Trophoblast cell (in vitro differentiated cells and primary cell): Measurements from ENCODE around the gene RAB34.

ENCODE experiments used
- DNase-seq, 2 donors: peaks; one replicate each; pipeline ENCODE4 v3.0.0-alpha.2; 2016
- H2AFZ ChIP-seq: 2 replicates; pipeline ENCODE4 v1.6.1; 2013; ENCODE audit warnings: low read length, moderate library complexity, mild to moderate bottlenecking; ENCODE audit not compliant: insufficient read depth, poor library complexity
- H2AK5ac ChIP-seq: 2 replicates; pipeline ENCODE4 v1.6.1; 2013; ENCODE audit warnings: mild to moderate bottlenecking, low read length
- H2BK120ac ChIP-seq: 2 replicates; pipeline ENCODE4 v1.6.1; 2013; ENCODE audit warnings: low read length, mild to moderate bottlenecking, moderate library complexity; ENCODE audit not compliant: insufficient read depth, poor library complexity
- H2BK12ac ChIP-seq: 2 replicates; pipeline ENCODE4 v1.6.1; 2013; ENCODE audit warnings: mild to moderate bottlenecking, low read length, moderate library complexity
- H2BK5ac ChIP-seq: 2 replicates; pipeline ENCODE4 v1.6.1; 2013; ENCODE audit warnings: low read length, low read depth, moderate library complexity, mild to moderate bottlenecking; ENCODE audit not compliant: poor library complexity
- H3K14ac ChIP-seq: 2 replicates; pipeline ENCODE4 v1.6.1; 2013; ENCODE audit warnings: mild to moderate bottlenecking, low read length
- H3K18ac ChIP-seq: 2 replicates; pipeline ENCODE4 v1.6.1; 2013; ENCODE audit warnings: mild to moderate bottlenecking, low read length
- H3K23ac ChIP-seq: 2 replicates; pipeline ENCODE4 v1.6.1; 2013; ENCODE audit warnings: low read length
- H3K27ac ChIP-seq: 2 replicates; pipeline ENCODE4 v1.5.1; 2013; ENCODE audit warnings: low read depth, mild to moderate bottlenecking, inconsistent platforms, low read length, moderate library complexity
- H3K27me3 ChIP-seq: 2 replicates; pipeline ENCODE4 v1.6.1; 2013; ENCODE audit warnings: inconsistent platforms, mild to moderate bottlenecking, low read length, moderate library complexity; ENCODE audit not compliant: insufficient read depth
- H3K36me3 ChIP-seq, 2 experiments: 1 replicate in 1 of 2; 2 replicates in 1 of 2; pipeline ENCODE4 v1.6.1; 2013; ENCODE audit warnings: low read length in 2 of 2, mild to moderate bottlenecking in 2 of 2, moderate library complexity in 1 of 2; ENCODE audit not compliant: insufficient read depth in 2 of 2, control insufficient read depth in 1 of 2
- H3K4ac ChIP-seq: 2 replicates; pipeline ENCODE4 v1.6.1; 2013; ENCODE audit warnings: low read depth, mild to moderate bottlenecking, low read length, moderate library complexity
- H3K4me1 ChIP-seq, 2 experiments: 1 replicate in 1 of 2; 2 replicates in 1 of 2; pipeline ENCODE4 v1.6.1; 2013; ENCODE audit warnings: low read length in 2 of 2, mild to moderate bottlenecking in 2 of 2, moderate library complexity in 1 of 2; ENCODE audit not compliant: insufficient read depth in 2 of 2, control insufficient read depth in 1 of 2
- H3K4me2 ChIP-seq: 2 replicates; pipeline ENCODE4 v1.6.1; 2013; ENCODE audit warnings: inconsistent platforms, mild to moderate bottlenecking, low read length, moderate library complexity
- H3K4me3 ChIP-seq: 2 replicates; pipeline ENCODE4 v1.5.1; 2013; ENCODE audit warnings: mild to moderate bottlenecking, low read depth, low read length, inconsistent platforms
- H3K79me1 ChIP-seq: one replicate; pipeline ENCODE4 v1.6.1; 2013; ENCODE audit warnings: low read length
- H3K79me2 ChIP-seq: 2 replicates; pipeline ENCODE4 v1.6.1; 2013; ENCODE audit warnings: low read length, mild to moderate bottlenecking; ENCODE audit not compliant: control insufficient read depth, insufficient read depth, poor library complexity
- H3K9ac ChIP-seq: 2 replicates; pipeline ENCODE4 v1.6.1; 2013; ENCODE audit warnings: mild to moderate bottlenecking, low read length
- H3K9me3 ChIP-seq: 2 replicates; pipeline ENCODE4 v1.6.1; 2013; ENCODE audit warnings: low read depth, mild to moderate bottlenecking, control low read depth, inconsistent platforms, low read length; ENCODE audit not compliant: insufficient read depth
- H4K12ac ChIP-seq: 2 replicates; pipeline ENCODE4 v1.6.1; 2013; ENCODE audit warnings: low read depth, mild to moderate bottlenecking, low read length, moderate library complexity
- H4K8ac ChIP-seq: 2 replicates; pipeline ENCODE4 v1.6.1; 2013; ENCODE audit warnings: low read depth, mild to moderate bottlenecking, low read length, moderate library complexity
- H4K91ac ChIP-seq: one replicate; pipeline ENCODE4 v1.6.1; 2013; ENCODE audit warnings: low read depth, mild to moderate bottlenecking, low read length, moderate library complexity
- WGBS: extraction: QIAGEN DNeasy Blood & Tissue Kit; methylation state at CpG from one replicate; pipeline ENCODE4 v1.1.7; 2013; ENCODE audit warnings: missing lambda C conversion rate; ENCODE audit not compliant: insufficient read length, insufficient coverage; ENCODE audit errors: extremely low coverage; 5-methylcytosine and 5-hydroxymethylcytosine counted together

The RAB34 gene

GRCh38 chr17:28693869-28694268, 23.8 kb downstream of the RAB34 start:
- Histone ChIP-seq H3K4ac (no peak overlapping the region), H4K12ac (no peak overlapping the region), H4K8ac (no peak overlapping the region), H3K14ac (no peak overlapping the region), H3K4me2 (no peak overlapping the region), H4K91ac (no peak overlapping the region), H3K4me1 (no peaks in the 10 kb centered on the region), H2BK5ac (no peak overlapping the region), H2AK5ac (no peak overlapping the region), H3K23ac (no peak overlapping the region), H3K9me3 (peaks cover 4% of the 10 kb centered on the region), H3K18ac (no peak overlapping the region), H3K27ac (no peak overlapping the region), H3K36me3 (peaks cover 75 to 89% of the 10 kb centered on the region in 2 experiments), H3K9ac (no peak overlapping the region), H3K27me3 (no peaks in the 10 kb centered on the region), H2BK120ac (no peak overlapping the region), H3K79me1 (no peaks in the 10 kb centered on the region), H3K79me2 (no peaks in the 10 kb centered on the region), H2AFZ (no peak overlapping the region), H2BK12ac (no peak overlapping the region), H3K4me3 (no peak overlapping the region)
- no peak for DNase-seq
- WGBS, result no CpG with 5 or more reads among the region's 1 CpG

GRCh38 chr17:28689011-28689410, 28.7 kb downstream of the RAB34 start:
- WGBS, result no CpG with 5 or more reads among the region's 3 CpGs
- Histone ChIP-seq H3K79me2 (no peaks in the 10 kb centered on the region), H3K27me3 (no peaks in the 10 kb centered on the region)

GRCh38 chr17:28688481-28688880, 29.2 kb downstream of the RAB34 start:
- H2BK5ac ChIP-seq, result no peak overlapping the region
- no peak overlapping the region for H3K9ac ChIP-seq
- H3K18ac ChIP-seq, result no peak overlapping the region
- peaks cover 67 to 83% of the 10 kb centered on the region in 2 experiments for H3K36me3 ChIP-seq
- no peaks in the 10 kb centered on the region for H3K27me3 ChIP-seq
- no peak overlapping the region for H3K23ac ChIP-seq
- H3K79me2 ChIP-seq, result no peaks in the 10 kb centered on the region
- no peak overlapping the region for H2BK12ac ChIP-seq
- H3K4me1 ChIP-seq, result no peaks in the 10 kb centered on the region
- no peak for DNase-seq
- H3K9me3 ChIP-seq, result peaks cover 4% of the 10 kb centered on the region
- H3K4me3 ChIP-seq, result no peak overlapping the region
- WGBS, result 100% methylated on average over 1 of the region's 4 CpGs
- no peak overlapping the region for H4K91ac ChIP-seq
- no peak overlapping the region for H2AK5ac ChIP-seq
- H3K27ac ChIP-seq, result no peak overlapping the region
- no peak overlapping the region for H4K12ac ChIP-seq
- no peak overlapping the region for H3K14ac ChIP-seq
- H2BK120ac ChIP-seq, result no peak overlapping the region
- no peak overlapping the region for H3K4ac ChIP-seq
- H3K4me2 ChIP-seq, result no peak overlapping the region
- no peak overlapping the region for H2AFZ ChIP-seq
- H3K79me1 ChIP-seq, result no peaks in the 10 kb centered on the region
- no peak overlapping the region for H4K8ac ChIP-seq

More at GRCh38 chr17:28689011-28689410, 28.7 kb downstream of the RAB34 start:
- Histone ChIP-seq H2BK12ac (no peak overlapping the region), H4K91ac (no peak overlapping the region), H3K18ac (no peak overlapping the region), H3K79me1 (no peaks in the 10 kb centered on the region), H2BK5ac (no peak overlapping the region), H3K27ac (no peak overlapping the region), H2AFZ (no peak overlapping the region), H2BK120ac (no peak overlapping the region), H3K9ac (no peak overlapping the region), H3K4me2 (no peak overlapping the region), H3K23ac (no peak overlapping the region), H4K12ac (no peak overlapping the region), H3K4ac (no peak overlapping the region), H3K36me3 (peaks cover 68 to 85% of the 10 kb centered on the region in 2 experiments), H3K4me1 (no peaks in the 10 kb centered on the region), H3K9me3 (peaks cover 4% of the 10 kb centered on the region), H4K8ac (no peak overlapping the region), H3K14ac (no peak overlapping the region), H3K4me3 (no peak overlapping the region), H2AK5ac (no peak overlapping the region)
- no peak for DNase-seq

GRCh38 chr17:28686296-28686695, 31.4 kb downstream of the RAB34 start:
- Histone ChIP-seq H3K36me3 (peaks cover 75 to 90% of the 10 kb centered on the region in 2 experiments), H3K79me1 (no peaks in the 10 kb centered on the region), H4K12ac (no peak overlapping the region), H3K27ac (no peak overlapping the region), H3K14ac (no peak overlapping the region), H3K18ac (no peak overlapping the region), H2AK5ac (no peak overlapping the region), H3K4me1 (no peaks in the 10 kb centered on the region), H3K23ac (no peak overlapping the region), H3K9ac (no peak overlapping the region), H3K4me2 (no peak overlapping the region), H2BK12ac (no peak overlapping the region), H2BK5ac (no peak overlapping the region), H2BK120ac (no peak overlapping the region), H3K4me3 (no peak overlapping the region), H4K8ac (no peak overlapping the region), H4K91ac (no peak overlapping the region), H3K27me3 (no peaks in the 10 kb centered on the region), H3K79me2 (no peaks in the 10 kb centered on the region), H2AFZ (no peak overlapping the region), H3K4ac (no peak overlapping the region), H3K9me3 (peaks cover 4% of the 10 kb centered on the region)
- DNase-seq, result no peak
- no CpG with 5 or more reads among the region's 4 CpGs for WGBS
